Limb (tissue), 2 donors: ENCODE measurements around the gene IDS.

Experiments used
- DNase-seq, 2 donors: peaks; one replicate each; pipeline ENCODE4 v3.0.0-alpha.2; 2016; ENCODE audit errors: extremely low spot score in 2 of 2

IDS gene

GRCh38 chrX:149461746-149462145, 43.4 kb downstream of the IDS start:
- no peak for DNase-seq

GRCh38 chrX:149458586-149458985, 46.5 kb downstream of the IDS start:
- DNase-seq: no peak

GRCh38 chrX:149456476-149457245, 48.4 kb downstream of the IDS start:
- DNase-seq: no peak

GRCh38 chrX:149455934-149456333, 49.2 kb downstream of the IDS start:
- no peak for DNase-seq

GRCh38 chrX:149453906-149454822, 50.9 kb downstream of the IDS start:
- DNase-seq: peak in 1 of 2 donors; percentile 6

GRCh38 chrX:149453030-149453429, 52.1 kb downstream of the IDS start:
- no peak for DNase-seq

- no peak for DNase-seq
Measured at GRCh38 chrX:149433451-149433850, 71.7 kb downstream of the IDS start.

GRCh38 chrX:149433051-149433450, 72.1 kb downstream of the IDS start:
- DNase-seq: no peak
